Measurements from ENCODE around the gene EXOSC6.

- TF ChIP-seq, protein P1, sequence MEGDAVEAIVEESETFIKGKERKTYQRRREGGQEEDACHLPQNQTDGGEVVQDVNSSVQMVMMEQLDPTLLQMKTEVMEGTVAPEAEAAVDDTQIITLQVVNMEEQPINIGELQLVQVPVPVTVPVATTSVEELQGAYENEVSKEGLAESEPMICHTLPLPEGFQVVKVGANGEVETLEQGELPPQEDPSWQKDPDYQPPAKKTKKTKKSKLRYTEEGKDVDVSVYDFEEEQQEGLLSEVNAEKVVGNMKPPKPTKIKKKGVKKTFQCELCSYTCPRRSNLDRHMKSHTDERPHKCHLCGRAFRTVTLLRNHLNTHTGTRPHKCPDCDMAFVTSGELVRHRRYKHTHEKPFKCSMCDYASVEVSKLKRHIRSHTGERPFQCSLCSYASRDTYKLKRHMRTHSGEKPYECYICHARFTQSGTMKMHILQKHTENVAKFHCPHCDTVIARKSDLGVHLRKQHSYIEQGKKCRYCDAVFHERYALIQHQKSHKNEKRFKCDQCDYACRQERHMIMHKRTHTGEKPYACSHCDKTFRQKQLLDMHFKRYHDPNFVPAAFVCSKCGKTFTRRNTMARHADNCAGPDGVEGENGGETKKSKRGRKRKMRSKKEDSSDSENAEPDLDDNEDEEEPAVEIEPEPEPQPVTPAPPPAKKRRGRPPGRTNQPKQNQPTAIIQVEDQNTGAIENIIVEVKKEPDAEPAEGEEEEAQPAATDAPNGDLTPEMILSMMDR (IDR thresholded peaks at IDR 0.05) = no peak
- TF ChIP-seq POLR2AphosphoS5 (IDR thresholded peaks at IDR 0.05) (no peak), EP300 (IDR thresholded peaks at IDR 0.05) (no peak)
These were observed 42.8 kb upstream of the EXOSC6 start for GRCh38 chr16:70294385-70295025.

All from suprapubic skin (tissue), 4 donors.